GM12878 (cell line): ENCODE measurements around the gene ARMH1. TPM values are rescaled to one million over a fixed set of nuclear protein-coding genes. Genes with fewer than 3 reads are reported as not detected.

Source experiments
- ATAC-seq: fragments of 200-7000 bp; cut with Tn5 transposase; 3 replicates; pipeline ENCODE4 v1.9.1; 2020; ENCODE audit warnings: mild to moderate bottlenecking, moderate library complexity
- BruUV-seq: library from RNA; stranded (reverse); fragments of 400-500 nt; replicated peaks from 2 replicates; lab custom pipeline; 2021; lab: Mats Ljungman, UMichigan
- CTCF ChIA-PET: fragments of 300-600 bp; sonication (Branson Sonifier 250); formaldehyde crosslinking; extraction: SDS; loops from one replicate; lab custom pipeline; 2021; ENCODE audit warnings: inconsistent platforms; lab: Yijun Ruan, JAX
- POLR2A ChIA-PET: fragments of 350-600 bp; formaldehyde crosslinking; extraction: SDS; loops from one replicate; lab custom pipeline; 2021; ENCODE audit warnings: inconsistent platforms; lab: Charles Lee
- RAD21 ChIA-PET: fragments of 300-600 bp; sonication (Branson Sonifier 250); formaldehyde crosslinking; loops from one replicate; lab custom pipeline; 2023; ENCODE audit warnings: antibody characterized with exemption; ENCODE audit not compliant: unreplicated experiment; lab: Charles Lee
- SMC1A ChIA-PET: fragments of 300-600 bp; sonication (Branson Sonifier 250); formaldehyde crosslinking; loops from one replicate; lab custom pipeline; 2023; ENCODE audit not compliant: unreplicated experiment, uncharacterized antibody; lab: Charles Lee
- DNase-seq: peaks from one replicate; pipeline ENCODE4 v3.0.0-alpha.2; 2011; ENCODE audit warnings: low read depth, low spot score
- FAIRE-seq: peaks from 3 replicates; lab custom pipeline; 2011; peaks lifted over from hg19 to GRCh38; lab: Jason Lieb, UNC
- H2AFZ ChIP-seq: 2 replicates; pipeline ENCODE4 v1.6.0; 2011; ENCODE audit warnings: low read depth, low read length, control low read depth; ENCODE audit not compliant: control insufficient read depth
- H3K27ac ChIP-seq: 2 replicates; pipeline ENCODE4 v1.5.1; 2011; ENCODE audit warnings: control low read depth; ENCODE audit not compliant: control insufficient read depth, insufficient read depth
- H3K27me3 ChIP-seq, 2 experiments: replicated peaks in 1 of 2; 2 replicates each; pipeline versions ENCODE4 v1.6.0 to v1.6.1; 2011; ENCODE audit warnings: low read length in 1 of 2; ENCODE audit not compliant: control insufficient read depth in 2 of 2, insufficient read depth in 2 of 2
- H3K36me3 ChIP-seq, 2 experiments: 2 replicates each; pipeline ENCODE4 v1.5.1; 2011; ENCODE audit warnings: low read length in 1 of 2; ENCODE audit not compliant: control insufficient read depth in 2 of 2, insufficient read depth in 2 of 2
- H3K4me1 ChIP-seq: 2 replicates; pipeline ENCODE4 v1.6.1; 2011; ENCODE audit warnings: mild to moderate bottlenecking, low read length, moderate library complexity, mixed read lengths; ENCODE audit not compliant: control insufficient read depth, insufficient read depth
- H3K4me2 ChIP-seq: 2 replicates; pipeline ENCODE4 v1.6.0; 2011; ENCODE audit warnings: control low read depth; ENCODE audit not compliant: control insufficient read depth, insufficient read depth
- H3K4me3 ChIP-seq: fragments of 200-600 bp; sonication (generic); 2 replicates; pipeline ENCODE4 v1.5.1; 2016
- H3K79me2 ChIP-seq: 2 replicates; pipeline ENCODE4 v1.6.0; 2011; ENCODE audit warnings: low read length; ENCODE audit not compliant: control insufficient read depth, insufficient read depth
- H3K9ac ChIP-seq: 2 replicates; pipeline ENCODE4 v1.8.0; 2011; ENCODE audit warnings: low read length, control low read depth, mixed read lengths; ENCODE audit not compliant: control insufficient read depth, insufficient read depth
- H3K9me3 ChIP-seq: replicated peaks from 3 replicates; pipeline ENCODE4 v1.5.1; 2011; ENCODE audit warnings: mild to moderate bottlenecking, low read length; ENCODE audit not compliant: control insufficient read depth, insufficient read depth
- H4K20me1 ChIP-seq: 2 replicates; pipeline ENCODE4 v1.6.0; 2011; ENCODE audit not compliant: control insufficient read depth, insufficient read depth
- CHD2 ChIP-seq: IDR thresholded peaks from 2 replicates; pipeline ENCODE4 v1.6.1; 2011; ENCODE audit warnings: low read depth, low read length, improper control_type of control experiment, borderline replicate concordance
- CTCF ChIP-seq, 3 experiments: IDR thresholded peaks in 2 of 3; conservative IDR thresholded peaks in 1 of 3; 2 replicates each; pipeline ENCODE4 v1.5.1; 2011; ENCODE audit warnings: low read depth in 3 of 3, low read length in 3 of 3, mild to moderate bottlenecking in 3 of 3, control low read depth in 2 of 3, moderate library complexity in 2 of 3, inconsistent platforms in 1 of 3, mixed read lengths in 1 of 3; ENCODE audit not compliant: control insufficient read depth in 2 of 3, insufficient read depth in 1 of 3; ENCODE audit errors: extremely low read depth in 1 of 3
- GATAD2B ChIP-seq: fragments of 450-650 bp; conservative IDR thresholded peaks from 2 replicates; pipeline ENCODE4 v1.6.1; 2017; ENCODE audit warnings: low read depth, mild to moderate bottlenecking, moderate library complexity
- MEF2A ChIP-seq: IDR thresholded peaks from 2 replicates; pipeline ENCODE4 v1.6.1; 2011; ENCODE audit warnings: low read depth, mild to moderate bottlenecking, low read length, moderate library complexity; ENCODE audit not compliant: insufficient read depth
- NFIC ChIP-seq: IDR thresholded peaks from 2 replicates; pipeline ENCODE4 v1.6.1; 2012; ENCODE audit warnings: low read depth, mild to moderate bottlenecking, inconsistent platforms, low read length, moderate library complexity
- SMAD5 ChIP-seq: IDR thresholded peaks from 2 replicates; pipeline ENCODE4 v1.6.1; 2016; ENCODE audit warnings: antibody characterized with exemption, low read depth
- YY1 ChIP-seq: IDR thresholded peaks from 2 replicates; pipeline ENCODE4 v1.6.1; 2011; ENCODE audit warnings: low read depth, mild to moderate bottlenecking, low read length
- ZBTB4 ChIP-seq: fragments of 450-650 bp; formaldehyde crosslinking; IDR thresholded peaks from 2 replicates; pipeline ENCODE4 v1.4.0; 2022; ENCODE audit warnings: mild to moderate bottlenecking, moderate library complexity
- ZNF274 ChIP-seq: IDR thresholded peaks from one replicate; pipeline ENCODE4 v1.8.0; 2011; ENCODE audit not compliant: insufficient read length, insufficient read depth
- ZNF384 ChIP-seq: IDR thresholded peaks from 2 replicates; pipeline ENCODE4 v1.6.1; 2012; ENCODE audit warnings: low read depth, mild to moderate bottlenecking, low read length, improper control_type of control experiment, borderline replicate concordance
- ZNF687 ChIP-seq: fragments of 450-650 bp; IDR thresholded peaks from 2 replicates; pipeline ENCODE4 v1.6.1; 2017; ENCODE audit warnings: mild to moderate bottlenecking, moderate library complexity
- WGBS: methylation state at CpG from one replicate; pipeline ENCODE4 v1.1.6; 2016; ENCODE audit warnings: low lambda C conversion rate; ENCODE audit not compliant: insufficient replicate concordance, insufficient coverage; ENCODE audit errors: missing lambda C conversion rate; 5-methylcytosine and 5-hydroxymethylcytosine counted together
- in situ Hi-C: fragments of 300-500 bp; cut with MboI; formaldehyde crosslinking; loops from 9 replicates; pipeline ENCODE4 v1.14.3; 2018; ENCODE audit warnings: mixed read lengths
- intact Hi-C: fragments of 100-400 bp; cut with micrococcal nuclease; formaldehyde crosslinking; loops from one replicate; pipeline ENCODE4 v1.14.2; 2022; ENCODE audit not compliant: unreplicated experiment
- polyA plus RNA-seq, 11 experiments: library from polyadenylated mRNA; depleted of rRNA in 4 of 11; unstranded in 6 of 11; stranded (reverse) in 5 of 11; fragments of >200 nt; fragmentation: Nextera tagmentation in 4 of 11; fragmentation: Illumina TruSeq in 1 of 11; extraction: Ambion mirVana in 4 of 11; extraction: Trizol in 1 of 11; gene quantifications; 1 replicate in 1 of 11; 2 replicates in 10 of 11; pipeline versions ENCODE4 v1.2.1 to v1.2.3, GENCODE V29; 2011 to 2016; ENCODE audit warnings: inconsistent platforms in 2 of 11, missing spikeins in 2 of 11, low read depth in 1 of 11
- total RNA-seq, 4 experiments: library from RNA; depleted of rRNA in 3 of 4; stranded (reverse); fragments of >200 nt in 3 of 4; fragmentation: Illumina TruSeq in 1 of 4; extraction: Trizol in 1 of 4; gene quantifications; 2 replicates each; pipeline versions ENCODE4 v1.2.1 to v1.2.3, GENCODE V29; 2013 to 2021

Gene ARMH1
- total and polyA plus RNA-seq, 10 of the 15 experiments (the other 5 are each of a cell fraction or from before 2014, with no cell fraction given) = 0.93 to 43.9 (median 8.2) TPM

DNA sequence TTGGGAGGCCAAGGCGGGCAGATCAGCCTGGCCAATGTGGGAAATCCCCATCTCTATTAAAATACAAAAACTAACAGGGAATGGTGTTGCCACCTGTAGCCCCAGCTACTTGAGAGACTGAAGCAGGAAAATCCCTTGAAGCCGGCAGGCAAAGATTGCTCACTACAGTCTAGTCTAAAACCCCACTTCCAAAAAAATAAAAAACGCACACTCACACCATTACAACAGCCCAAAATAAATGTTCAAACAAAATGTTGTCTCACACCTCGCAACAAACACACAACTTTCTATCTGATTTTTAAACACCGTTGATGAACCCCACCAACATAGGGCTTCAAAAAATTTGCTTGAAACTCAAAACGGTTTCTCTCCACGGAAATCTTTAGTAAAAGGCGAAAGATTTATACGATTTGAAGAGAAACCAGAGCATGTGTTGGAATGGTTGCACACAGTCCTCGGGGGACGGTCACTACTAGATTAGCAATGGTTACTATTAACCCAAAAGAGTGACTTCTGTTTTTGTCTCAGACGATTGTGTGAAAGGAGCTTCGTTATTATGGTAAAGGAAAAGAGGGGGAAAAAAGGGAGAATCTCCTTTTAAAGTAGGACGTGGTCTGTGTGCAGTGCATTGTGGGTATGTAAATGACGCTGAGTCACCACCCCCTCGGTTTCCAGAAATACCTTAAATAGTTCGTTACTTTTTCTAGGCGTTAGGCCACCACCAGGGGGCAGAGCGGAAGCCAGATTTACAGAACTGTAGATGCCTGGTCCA is 56.4 kb downstream of the ARMH1 start, which contains the start of gene RNU5D-1:
Gene RNU5D-1 (minus strand): TSS at position 430 of the 772 bp plus-strand sequence.
- FAIRE-seq = peak; percentile 85
- WGBS = 1% methylated on average over 19 of the region's 19 CpGs
- BruUV-seq = TSS peak; percentile 100
- TF ChIP-seq MEF2A (peak; percentile 91; the same call in 1 of the 2 replicates), YY1 (peak; percentile 68), ZNF274 (no peak), NFIC (peak; percentile 98), SMAD5 (peak; percentile 100), ZNF384 (0 out of 2 replicates have a peak, but pooled peaks have one; percentile 0), CHD2 (peak; percentile 40; the same call in 1 of the 2 replicates), CTCF (IDR thresholded peaks at IDR 0.05 in 2 of 3, conservative IDR thresholded peaks at IDR 0.05 in 1 of 3; ENCODE audit: control insufficient read depth in 2 of 3, extremely low read depth in 1 of 3, insufficient read depth in 1 of 3, low read depth in 3 of 3, low read length in 3 of 3) (peak; percentile 72 to 88 (median 83)), ZBTB4 (peak; percentile 99), ZNF687 (peak; percentile 98), GATAD2B (peak; percentile 56; the same call in 1 of the 2 replicates)

More for the DNA sequence above, 56.4 kb downstream of the ARMH1 start, which contains the start of gene RNU5D-1:
- DNase-seq (peak; percentile 98), ATAC-seq (peak; percentile 87)
- SMC1A ChIA-PET = interaction anchor here (0.6 to 7.8 kb wide), 15 partner anchors 9 to 1032 kb away, joined by 3 to 73 read pairs (median 6); partner anchors contain the start of gene RPS8
- RAD21 ChIA-PET = interaction anchor here (0.7 to 4.2 kb wide), 24 partner anchors 9 to 1081 kb away, joined by 3 to 48 read pairs (median 4); partner anchors contain the start of genes ARMH1, BEST4, BTBD19 and HECTD3
- H2AFZ ChIP-seq = peak within 1 kb of the TSS; percentile 92
- H3K4me2 ChIP-seq = peak within 1 kb of the TSS; percentile 77
- H3K9me3 ChIP-seq = no peaks in the 10 kb centered on the region
- no peaks in the 10 kb centered on the region for H3K79me2 ChIP-seq
- H3K27ac ChIP-seq = peak within 1 kb of the TSS; percentile 100
- no peaks in the 10 kb centered on the region for H3K27me3 ChIP-seq
- CTCF ChIA-PET = interaction anchor here (0.6 to 8.9 kb wide), 33 partner anchors 9 to 853 kb away, joined by 3 to 175 read pairs (median 5); partner anchors contain the start of genes ARMH1, BTBD19, CCDC163 and HECTD3
- POLR2A ChIA-PET = interaction anchor here (0.6 to 6.6 kb wide), 21 partner anchors 9 to 852 kb away, joined by 3 to 110 read pairs (median 4); partner anchors contain the start of genes BTBD19, HECTD3, PLK3 and RPS8
- peak within 1 kb of the TSS; percentile 83 for H3K9ac ChIP-seq
- H4K20me1 ChIP-seq = no peaks in the 10 kb centered on the region
- peak within 1 kb of the TSS; percentile 47; the same call in 1 of the 2 replicates for H3K4me3 ChIP-seq
- H3K36me3 ChIP-seq = no peaks in the 10 kb centered on the region
- intact Hi-C loops = loop anchor here (1.0 to 5.0 kb wide), 4 partner anchors 10 to 281 kb away; partner anchors contain the start of genes HECTD3 and UROD
- in situ Hi-C loops = loop anchor here (5.0 to 10.0 kb wide), 2 partner anchors 76 to 764 kb away; partner anchors contain the start of genes BTBD19, DYNLT4 and TESK2
- peaks cover 14% of the 10 kb centered on the region for H3K4me1 ChIP-seq
